ENCODE measurements around the gene SYNJ2. TPM values are rescaled to one million over a fixed set of nuclear protein-coding genes. Genes with fewer than 3 reads are reported as not detected.

SYNJ2 gene
- polyA plus RNA-seq, 1 donor from 2014 or later = 0.12 TPM

DNA sequence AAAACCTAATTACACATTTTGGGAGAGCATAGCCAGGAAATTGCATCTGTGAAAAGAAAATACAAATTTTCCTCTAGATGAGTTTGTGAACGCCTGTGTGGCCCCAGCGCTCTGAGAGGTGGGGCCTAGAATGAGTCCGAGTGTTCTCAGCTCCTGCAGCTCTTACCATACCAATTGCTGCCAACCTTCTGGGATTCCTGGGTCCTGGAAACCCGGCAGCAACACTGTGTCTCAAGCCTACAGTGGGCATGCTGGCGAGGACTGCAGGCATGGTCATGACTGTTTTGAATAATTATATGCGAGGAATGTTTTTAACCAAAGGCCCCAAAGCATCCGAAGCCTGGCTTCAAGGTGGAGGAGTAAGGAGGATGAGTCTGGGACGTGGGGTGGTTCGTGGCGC, 96.0 kb downstream of the SYNJ2 start:
- no peak overlapping the region for H3K27ac ChIP-seq (ENCODE audit: low read length)
- H3K4me3 ChIP-seq (ENCODE audit: low read length) = no peak overlapping the region
- no peaks in the 10 kb centered on the region for H3K27me3 ChIP-seq (ENCODE audit: insufficient read depth, low read depth, low read length)
- H3K4me2 ChIP-seq (ENCODE audit: low read length) = no peak overlapping the region
- no peaks in the 10 kb centered on the region for H3K79me2 ChIP-seq (replicated peaks; ENCODE audit: insufficient read depth, low read length)
- H2AFZ ChIP-seq (ENCODE audit: low read depth, low read length) = no peak overlapping the region
- TF ChIP-seq TAF1 (IDR thresholded peaks at IDR 0.05; ENCODE audit: low read depth) = no peak
- no peak for TF ChIP-seq RAD21 (conservative IDR thresholded peaks at IDR 0.05)
- TF ChIP-seq EZH2 (IDR thresholded peaks at IDR 0.05; ENCODE audit: borderline replicate concordance, insufficient read depth, low read length, poor library complexity, severe bottlenecking) = no peak
- TF ChIP-seq, protein P1, sequence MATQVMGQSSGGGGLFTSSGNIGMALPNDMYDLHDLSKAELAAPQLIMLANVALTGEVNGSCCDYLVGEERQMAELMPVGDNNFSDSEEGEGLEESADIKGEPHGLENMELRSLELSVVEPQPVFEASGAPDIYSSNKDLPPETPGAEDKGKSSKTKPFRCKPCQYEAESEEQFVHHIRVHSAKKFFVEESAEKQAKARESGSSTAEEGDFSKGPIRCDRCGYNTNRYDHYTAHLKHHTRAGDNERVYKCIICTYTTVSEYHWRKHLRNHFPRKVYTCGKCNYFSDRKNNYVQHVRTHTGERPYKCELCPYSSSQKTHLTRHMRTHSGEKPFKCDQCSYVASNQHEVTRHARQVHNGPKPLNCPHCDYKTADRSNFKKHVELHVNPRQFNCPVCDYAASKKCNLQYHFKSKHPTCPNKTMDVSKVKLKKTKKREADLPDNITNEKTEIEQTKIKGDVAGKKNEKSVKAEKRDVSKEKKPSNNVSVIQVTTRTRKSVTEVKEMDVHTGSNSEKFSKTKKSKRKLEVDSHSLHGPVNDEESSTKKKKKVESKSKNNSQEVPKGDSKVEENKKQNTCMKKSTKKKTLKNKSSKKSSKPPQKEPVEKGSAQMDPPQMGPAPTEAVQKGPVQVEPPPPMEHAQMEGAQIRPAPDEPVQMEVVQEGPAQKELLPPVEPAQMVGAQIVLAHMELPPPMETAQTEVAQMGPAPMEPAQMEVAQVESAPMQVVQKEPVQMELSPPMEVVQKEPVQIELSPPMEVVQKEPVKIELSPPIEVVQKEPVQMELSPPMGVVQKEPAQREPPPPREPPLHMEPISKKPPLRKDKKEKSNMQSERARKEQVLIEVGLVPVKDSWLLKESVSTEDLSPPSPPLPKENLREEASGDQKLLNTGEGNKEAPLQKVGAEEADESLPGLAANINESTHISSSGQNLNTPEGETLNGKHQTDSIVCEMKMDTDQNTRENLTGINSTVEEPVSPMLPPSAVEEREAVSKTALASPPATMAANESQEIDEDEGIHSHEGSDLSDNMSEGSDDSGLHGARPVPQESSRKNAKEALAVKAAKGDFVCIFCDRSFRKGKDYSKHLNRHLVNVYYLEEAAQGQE (IDR thresholded peaks at IDR 0.05; ENCODE audit: borderline replicate concordance) = no peak
- no peak for TF ChIP-seq EP300 (conservative IDR thresholded peaks at IDR 0.05; ENCODE audit: poor library complexity, severe bottlenecking)
- TF ChIP-seq POLR2AphosphoS5 (IDR thresholded peaks at IDR 0.05) = no peak
- TF ChIP-seq, protein P2, sequence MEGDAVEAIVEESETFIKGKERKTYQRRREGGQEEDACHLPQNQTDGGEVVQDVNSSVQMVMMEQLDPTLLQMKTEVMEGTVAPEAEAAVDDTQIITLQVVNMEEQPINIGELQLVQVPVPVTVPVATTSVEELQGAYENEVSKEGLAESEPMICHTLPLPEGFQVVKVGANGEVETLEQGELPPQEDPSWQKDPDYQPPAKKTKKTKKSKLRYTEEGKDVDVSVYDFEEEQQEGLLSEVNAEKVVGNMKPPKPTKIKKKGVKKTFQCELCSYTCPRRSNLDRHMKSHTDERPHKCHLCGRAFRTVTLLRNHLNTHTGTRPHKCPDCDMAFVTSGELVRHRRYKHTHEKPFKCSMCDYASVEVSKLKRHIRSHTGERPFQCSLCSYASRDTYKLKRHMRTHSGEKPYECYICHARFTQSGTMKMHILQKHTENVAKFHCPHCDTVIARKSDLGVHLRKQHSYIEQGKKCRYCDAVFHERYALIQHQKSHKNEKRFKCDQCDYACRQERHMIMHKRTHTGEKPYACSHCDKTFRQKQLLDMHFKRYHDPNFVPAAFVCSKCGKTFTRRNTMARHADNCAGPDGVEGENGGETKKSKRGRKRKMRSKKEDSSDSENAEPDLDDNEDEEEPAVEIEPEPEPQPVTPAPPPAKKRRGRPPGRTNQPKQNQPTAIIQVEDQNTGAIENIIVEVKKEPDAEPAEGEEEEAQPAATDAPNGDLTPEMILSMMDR (IDR thresholded peaks at IDR 0.05; ENCODE audit: poor library complexity, severe bottlenecking) = no peak
- no peak for TF ChIP-seq MXI1 (conservative IDR thresholded peaks at IDR 0.05; ENCODE audit: poor library complexity, severe bottlenecking)
- no peaks in the 10 kb centered on the region for H3K9me3 ChIP-seq (ENCODE audit: low read length)
- H3F3A ChIP-seq (ENCODE audit: insufficient read depth, low read length, poor library complexity, severe bottlenecking) = no peaks in the 10 kb centered on the region
- H3K9me2 ChIP-seq (ENCODE audit: insufficient read depth, low read length) = no peaks in the 10 kb centered on the region
- H3K36me3 ChIP-seq (ENCODE audit: insufficient read depth, low read length) = no peaks in the 10 kb centered on the region
- H4K20me1 ChIP-seq (ENCODE audit: insufficient read depth) = no peaks in the 10 kb centered on the region
- no peak overlapping the region for H3K9ac ChIP-seq (ENCODE audit: low read length)

DNA sequence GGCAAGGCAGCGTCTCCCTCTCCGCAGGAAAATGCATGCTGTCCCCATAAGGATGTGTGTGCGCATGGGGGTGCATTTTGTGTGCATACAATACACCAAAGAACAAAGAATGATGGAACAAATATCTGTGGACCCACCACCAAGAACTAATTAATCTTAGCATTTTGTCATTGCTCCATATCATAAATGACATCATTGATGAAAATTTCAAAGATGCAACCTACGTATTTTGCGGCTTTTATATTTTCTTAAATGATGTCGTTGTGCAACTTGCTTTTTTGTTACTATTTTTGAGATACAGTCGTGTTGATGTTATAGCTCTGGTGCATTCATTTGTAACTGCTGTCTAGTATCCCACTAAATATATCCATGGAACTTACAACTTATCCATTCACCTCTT, 96.7 kb downstream of the SYNJ2 start:
- Histone ChIP-seq H3K4me3 (ENCODE audit: low read length) (no peak overlapping the region), H3K9ac (ENCODE audit: low read length) (no peak overlapping the region), H3K4me2 (ENCODE audit: low read length) (no peak overlapping the region), H3K9me3 (ENCODE audit: low read length) (no peaks in the 10 kb centered on the region), H3K79me2 (replicated peaks; ENCODE audit: insufficient read depth, low read length) (no peaks in the 10 kb centered on the region), H3K27ac (ENCODE audit: low read length) (no peak overlapping the region), H3K9me2 (ENCODE audit: insufficient read depth, low read length) (no peaks in the 10 kb centered on the region), H3K36me3 (ENCODE audit: insufficient read depth, low read length) (no peaks in the 10 kb centered on the region), H3F3A (ENCODE audit: insufficient read depth, low read length, poor library complexity, severe bottlenecking) (no peaks in the 10 kb centered on the region), H3K27me3 (ENCODE audit: insufficient read depth, low read depth, low read length) (no peaks in the 10 kb centered on the region), H2AFZ (ENCODE audit: low read depth, low read length) (no peak overlapping the region), H4K20me1 (ENCODE audit: insufficient read depth) (no peaks in the 10 kb centered on the region)
- no peak for TF ChIP-seq MXI1 (conservative IDR thresholded peaks at IDR 0.05; ENCODE audit: poor library complexity, severe bottlenecking)
- TF ChIP-seq EP300 (conservative IDR thresholded peaks at IDR 0.05; ENCODE audit: poor library complexity, severe bottlenecking) = no peak
- TF ChIP-seq, protein P1 (IDR thresholded peaks at IDR 0.05; ENCODE audit: borderline replicate concordance) = no peak
- TF ChIP-seq SMC3 (conservative IDR thresholded peaks at IDR 0.05; ENCODE audit: poor library complexity) = no peak
- no peak for TF ChIP-seq POLR2AphosphoS5 (IDR thresholded peaks at IDR 0.05)
- no peak for TF ChIP-seq EZH2 (IDR thresholded peaks at IDR 0.05; ENCODE audit: borderline replicate concordance, insufficient read depth, low read length, poor library complexity, severe bottlenecking)
- TF ChIP-seq, protein P2 (IDR thresholded peaks at IDR 0.05; ENCODE audit: poor library complexity, severe bottlenecking) = no peak
- TF ChIP-seq TAF1 (IDR thresholded peaks at IDR 0.05; ENCODE audit: low read depth) = no peak
- TF ChIP-seq RAD21 (conservative IDR thresholded peaks at IDR 0.05) = no peak

All from neural cell (in vitro differentiated cells).